ENCODE data around the gene DLEC1.

Gene DLEC1

DNA sequence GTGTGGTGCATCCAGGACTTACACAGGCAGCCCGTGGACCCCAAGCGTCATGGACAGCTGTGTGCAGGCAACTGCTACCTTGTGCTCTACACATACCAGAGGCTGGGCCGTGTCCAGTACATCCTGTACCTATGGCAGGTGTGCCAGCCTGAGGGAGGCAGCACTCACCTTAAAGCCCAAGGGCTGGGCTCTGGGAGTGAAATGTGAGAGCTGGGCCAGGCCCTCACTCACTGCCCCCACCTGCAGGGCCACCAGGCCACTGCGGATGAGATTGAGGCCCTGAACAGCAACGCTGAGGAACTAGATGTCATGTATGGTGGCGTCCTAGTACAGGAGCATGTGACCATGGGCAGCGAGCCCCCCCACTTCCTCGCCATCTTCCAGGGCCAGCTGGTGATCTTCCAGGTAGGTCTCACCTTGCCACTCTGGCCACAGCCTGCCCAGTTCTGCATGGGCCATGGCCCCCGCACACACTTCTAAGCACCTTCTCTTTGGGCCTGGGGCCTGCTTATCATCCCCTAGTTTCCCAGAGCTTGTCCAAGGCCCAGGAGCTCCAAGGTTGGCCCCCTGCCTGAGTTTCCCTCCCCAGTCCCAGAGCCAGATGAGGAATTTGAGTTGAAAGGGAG, 37.4 kb upstream of the DLEC1 start:
- DNase-seq (ENCODE audit: low spot score) = no peak

DNA sequence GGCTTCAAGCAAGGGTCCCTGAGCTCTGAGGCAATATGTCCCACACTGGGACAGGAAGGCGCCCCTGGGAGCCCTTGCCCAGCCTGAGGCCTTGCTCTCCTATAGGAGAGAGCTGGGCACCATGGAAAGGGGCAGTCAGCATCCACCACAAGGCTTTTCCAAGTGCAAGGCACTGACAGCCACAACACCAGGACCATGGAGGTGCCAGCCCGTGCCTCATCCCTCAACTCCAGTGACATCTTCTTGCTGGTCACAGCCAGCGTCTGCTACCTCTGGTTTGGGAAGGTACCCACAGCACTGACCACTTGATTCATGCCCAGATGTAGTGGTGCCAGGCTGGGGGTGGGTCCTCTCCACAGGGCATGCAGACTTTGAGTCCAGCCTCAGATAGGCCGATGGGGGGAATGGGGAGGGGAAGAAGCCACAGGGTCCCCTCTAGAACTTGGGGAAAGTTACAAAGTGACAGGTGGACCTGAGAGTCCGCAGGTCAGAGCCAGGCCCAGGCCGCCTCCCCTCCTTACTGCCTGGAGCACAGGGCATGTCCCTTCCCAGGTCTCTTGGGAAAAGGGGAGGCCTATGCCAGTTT, 36.6 kb upstream of the DLEC1 start:
- DNase-seq (ENCODE audit: low spot score) = no peak

DNA sequence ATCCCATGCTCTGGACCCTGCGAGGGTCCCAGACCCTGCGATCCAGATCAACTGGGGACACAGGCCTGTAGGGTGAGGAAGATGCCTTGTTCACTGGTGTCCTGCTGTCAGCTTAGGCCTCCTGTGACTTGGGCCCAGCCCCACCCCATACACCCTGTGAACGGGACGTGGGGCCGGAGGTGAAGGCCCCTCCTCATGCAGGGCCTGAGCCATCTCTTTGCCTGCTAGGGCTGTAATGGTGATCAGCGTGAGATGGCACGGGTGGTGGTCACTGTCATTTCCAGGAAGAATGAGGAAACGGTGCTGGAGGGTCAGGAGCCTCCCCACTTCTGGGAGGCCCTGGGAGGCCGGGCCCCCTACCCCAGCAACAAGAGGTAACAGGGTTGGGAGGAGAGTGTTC, 36.1 kb upstream of the DLEC1 start:
- no peak for DNase-seq (ENCODE audit: low spot score)

DNA sequence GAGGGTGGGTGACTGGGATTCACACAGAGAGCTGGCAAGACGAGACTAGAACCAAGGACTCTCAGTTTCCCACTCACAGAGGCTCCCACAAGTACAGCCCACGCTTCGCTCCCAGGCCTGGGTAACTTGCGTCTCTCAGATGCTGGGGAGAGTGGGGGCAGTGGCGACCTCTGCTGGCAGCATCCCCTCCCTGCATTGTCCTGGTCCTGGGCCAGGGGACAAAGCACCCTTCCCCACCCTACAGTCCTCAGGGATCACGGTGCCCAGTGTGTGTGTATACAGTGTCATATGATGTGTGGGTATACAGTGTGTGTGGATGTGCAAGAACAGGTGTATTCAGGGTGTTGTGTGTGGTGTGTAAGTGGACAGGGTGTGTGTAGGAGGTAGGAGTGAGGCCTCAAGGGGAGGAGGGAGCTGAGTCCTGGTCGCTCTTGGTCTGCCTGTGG, 35.6 kb upstream of the DLEC1 start:
- DNase-seq (ENCODE audit: low spot score) = peak; percentile 62

DNA sequence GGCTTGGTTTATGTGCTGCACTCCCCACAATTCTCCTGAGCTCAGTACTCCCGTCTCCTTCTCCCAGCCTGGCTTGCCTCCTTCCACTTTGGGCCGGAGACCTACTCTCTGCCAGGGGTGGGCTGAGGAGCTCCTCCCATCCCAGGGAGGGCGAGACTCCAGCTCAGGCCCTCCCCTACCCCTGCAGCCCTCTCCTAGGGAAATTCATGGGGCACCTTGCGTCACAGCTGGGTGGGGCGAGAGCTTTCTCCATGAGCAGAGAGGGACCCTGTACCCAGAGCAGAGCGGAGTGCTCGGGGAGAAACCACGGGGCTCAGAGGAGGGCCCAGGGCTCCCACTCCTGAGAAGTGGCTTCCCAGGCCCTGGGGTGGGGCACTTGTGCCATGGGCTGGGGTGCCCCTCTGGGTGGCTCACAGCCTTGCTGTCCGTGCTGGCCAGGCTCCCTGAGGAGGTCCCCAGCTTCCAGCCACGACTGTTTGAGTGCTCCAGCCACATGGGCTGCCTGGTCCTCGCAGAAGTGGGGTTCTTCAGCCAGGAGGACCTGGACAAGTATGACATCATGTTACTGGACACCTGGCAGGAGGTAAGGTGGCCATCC, 35.1 kb upstream of the DLEC1 start:
- DNase-seq (ENCODE audit: low spot score) = no peak

DNA sequence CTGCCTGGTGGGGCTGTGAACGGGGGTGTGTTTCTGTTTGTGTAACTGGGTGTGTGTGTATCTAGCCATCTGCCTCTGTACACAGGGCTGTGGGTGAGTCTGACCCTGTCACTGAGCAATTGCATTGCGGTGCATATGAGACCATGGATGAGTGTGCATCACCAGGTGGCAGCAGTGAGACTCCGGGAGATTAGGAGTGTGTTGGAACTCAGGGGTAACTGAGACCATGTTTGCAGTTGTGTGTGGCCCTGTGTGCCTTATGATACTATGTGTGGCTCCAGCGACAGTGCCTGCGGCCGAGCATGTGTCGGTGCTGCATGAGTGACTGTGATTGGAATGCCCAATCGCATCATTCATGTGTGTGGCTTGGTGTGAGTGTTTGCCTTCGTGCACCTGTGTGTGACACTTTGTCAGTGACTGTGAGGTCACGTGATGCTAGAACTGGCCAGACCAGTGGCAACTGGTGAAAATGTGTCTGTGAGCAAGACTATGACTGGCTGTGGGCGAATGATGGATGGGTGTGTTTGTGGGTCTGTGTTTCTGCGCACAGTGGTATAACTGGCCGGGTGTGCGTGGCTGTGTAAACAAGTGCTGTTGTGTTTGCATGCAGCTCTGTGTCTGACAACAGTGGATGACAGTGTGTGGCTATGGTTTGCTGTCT, 34.5 kb upstream of the DLEC1 start:
- DNase-seq (ENCODE audit: low spot score) = peak; percentile 78

DNA sequence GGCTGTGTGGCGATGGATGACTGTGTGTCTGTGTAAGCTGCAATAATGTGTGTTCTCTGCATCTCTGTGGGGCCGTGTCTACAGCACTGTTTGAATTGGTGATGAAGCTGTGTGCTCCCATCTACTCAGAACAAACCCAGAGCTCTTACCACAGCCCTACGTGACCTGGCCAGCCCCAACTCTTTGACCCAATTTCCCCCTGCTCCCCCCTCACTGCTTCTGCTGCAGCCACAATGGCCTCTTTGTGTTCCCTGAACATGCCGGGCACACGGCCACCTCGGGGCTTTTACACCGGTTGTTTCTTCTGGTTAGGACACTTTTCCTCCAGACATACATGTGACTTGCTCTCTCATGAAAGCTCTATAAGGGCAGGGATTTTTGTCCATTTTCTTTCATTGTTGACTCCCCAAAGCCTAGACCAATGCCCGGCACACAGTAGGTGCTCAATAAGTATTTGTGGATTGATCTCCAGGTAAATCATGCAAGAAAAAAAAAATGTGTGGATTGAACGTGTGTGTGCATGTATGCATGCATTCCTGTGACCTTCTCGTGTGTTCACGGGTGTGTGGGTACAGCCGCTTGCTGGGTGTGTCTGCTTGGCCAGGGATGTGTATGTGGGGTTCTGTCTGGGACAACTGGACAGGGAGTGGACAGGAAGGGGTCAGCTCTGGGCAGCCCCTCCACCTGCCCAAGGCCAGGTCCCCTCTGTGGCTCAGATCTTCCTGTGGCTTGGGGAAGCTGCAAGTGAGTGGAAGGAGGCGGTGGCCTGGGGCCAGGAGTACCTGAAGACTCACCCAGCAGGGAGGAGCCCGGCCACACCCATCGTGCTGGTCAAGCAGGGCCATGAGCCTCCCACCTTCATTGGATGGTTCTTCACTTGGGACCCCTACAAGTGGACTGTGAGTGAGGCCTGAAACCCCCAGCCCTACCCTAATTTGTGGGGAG, 33.7 kb upstream of the DLEC1 start:
- DNase-seq (ENCODE audit: low spot score) = no peak

DNA sequence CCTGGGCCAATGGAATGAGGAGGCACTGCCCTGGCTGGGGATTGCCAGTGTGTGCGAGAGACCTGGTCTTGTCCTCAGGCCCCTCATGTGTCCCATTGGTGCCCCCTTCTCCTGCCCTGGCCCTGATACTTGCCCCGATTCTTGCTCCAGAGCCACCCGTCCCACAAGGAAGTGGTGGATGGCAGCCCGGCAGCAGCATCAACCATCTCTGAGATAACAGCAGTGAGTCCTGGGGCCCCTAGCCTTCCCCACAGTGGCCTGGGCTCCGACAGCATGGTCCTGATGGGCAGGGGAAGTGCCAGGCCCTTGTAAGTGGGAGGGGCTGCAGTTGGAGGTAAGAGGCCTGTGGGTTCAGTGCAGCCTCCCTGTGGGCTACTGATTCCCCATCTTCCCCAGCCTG, 33.0 kb upstream of the DLEC1 start:
- no peak for DNase-seq (ENCODE audit: low spot score)

DNA sequence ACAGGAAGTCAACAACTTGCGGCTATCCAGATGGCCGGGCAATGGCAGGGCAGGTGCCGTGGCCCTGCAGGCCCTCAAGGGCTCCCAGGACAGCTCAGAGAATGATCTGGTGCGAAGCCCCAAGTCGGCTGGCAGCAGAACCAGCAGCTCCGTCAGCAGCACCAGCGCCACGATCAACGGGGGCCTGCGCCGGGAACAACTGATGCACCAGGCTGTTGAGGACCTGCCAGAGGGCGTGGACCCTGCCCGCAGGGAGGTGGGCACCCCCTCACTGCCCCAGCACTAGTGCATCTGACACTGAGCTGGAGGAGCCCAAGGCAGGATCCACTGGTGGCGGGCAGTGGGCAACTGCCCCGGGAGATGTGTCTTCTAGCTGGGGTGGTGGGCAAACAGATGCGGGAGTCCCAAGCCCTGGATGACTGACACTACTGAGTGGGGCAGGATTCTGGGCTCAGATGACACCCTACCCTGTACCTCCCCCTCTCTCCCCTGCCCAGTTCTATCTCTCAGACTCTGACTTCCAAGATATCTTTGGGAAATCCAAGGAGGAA, 32.5 kb upstream of the DLEC1 start:
- no peak for DNase-seq (ENCODE audit: low spot score)

DNA sequence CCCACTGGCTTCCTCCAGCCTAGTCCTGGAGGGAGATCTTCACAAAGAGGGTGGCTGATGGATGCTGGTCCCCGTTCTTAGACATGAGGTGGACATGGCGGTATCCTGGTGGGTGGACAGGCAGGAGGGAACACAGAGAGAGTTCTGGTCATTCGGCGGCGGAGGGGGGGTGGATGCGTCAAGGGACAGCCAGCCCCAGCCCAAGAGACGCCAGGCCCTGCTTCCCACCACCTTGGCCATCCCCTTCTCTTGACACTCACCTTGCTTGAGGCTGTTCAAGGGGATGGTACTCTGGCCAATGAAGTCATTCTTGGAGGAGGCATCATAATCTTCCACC, 31.3 kb upstream of the DLEC1 start:
- DNase-seq (ENCODE audit: low spot score) = no peak

DNA sequence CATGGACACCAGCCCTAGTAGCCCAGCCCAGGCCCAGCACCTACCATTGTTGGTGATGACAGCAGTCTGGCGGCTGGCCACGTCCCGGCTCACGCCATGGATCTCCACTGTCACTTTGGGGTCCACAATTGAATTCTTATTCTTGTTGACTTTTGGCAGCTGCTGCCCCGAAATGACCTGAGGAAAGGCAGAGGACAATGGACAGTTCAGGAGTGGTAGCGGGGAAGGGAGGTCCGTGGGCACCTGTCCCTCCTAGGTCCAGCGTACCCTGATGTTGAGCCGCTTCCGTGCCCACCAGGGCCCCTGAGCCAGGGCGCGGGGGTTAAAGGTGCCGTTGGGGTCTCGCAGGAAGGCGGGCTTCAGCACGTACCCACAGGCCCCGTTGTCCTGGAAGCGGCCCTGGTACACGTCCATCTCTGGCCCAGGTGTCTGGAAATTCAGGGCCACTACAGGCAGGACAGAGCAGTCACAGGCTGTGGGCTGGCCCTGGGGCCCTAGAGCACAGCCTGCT, 30.8 kb upstream of the DLEC1 start:
- no peak for DNase-seq (ENCODE audit: low spot score)

DNA sequence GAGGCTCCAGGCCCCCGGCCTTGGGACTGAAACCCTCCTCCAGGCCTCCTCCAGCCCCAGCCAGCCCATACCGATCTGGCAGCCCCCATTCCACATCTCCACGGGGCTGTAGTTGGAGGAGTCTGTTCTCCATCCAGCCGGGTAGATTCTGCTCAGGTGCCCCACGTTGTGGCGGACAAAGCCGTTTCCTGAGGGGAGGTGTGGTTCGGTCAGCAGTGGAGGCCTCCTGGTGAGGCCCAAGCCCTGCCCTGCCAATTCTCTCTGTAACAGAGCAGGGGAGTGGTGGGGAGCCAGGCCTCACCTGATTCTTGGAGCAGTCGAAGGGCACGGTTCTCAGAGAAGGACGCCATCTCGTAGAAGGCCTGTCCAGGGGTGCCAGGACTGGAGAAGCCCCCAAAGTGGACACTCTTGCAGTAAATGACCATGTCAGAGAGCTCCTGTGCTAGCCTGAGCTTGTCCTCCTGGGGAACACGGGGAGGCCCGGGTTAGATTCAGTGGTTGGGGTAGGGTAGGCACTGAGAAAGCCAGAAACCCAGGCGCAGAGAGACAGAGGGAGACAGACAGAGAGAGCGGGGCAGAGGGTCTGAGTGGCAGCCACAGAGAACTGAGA, 29.9 kb upstream of the DLEC1 start:
- DNase-seq (ENCODE audit: low spot score) = no peak

DNA sequence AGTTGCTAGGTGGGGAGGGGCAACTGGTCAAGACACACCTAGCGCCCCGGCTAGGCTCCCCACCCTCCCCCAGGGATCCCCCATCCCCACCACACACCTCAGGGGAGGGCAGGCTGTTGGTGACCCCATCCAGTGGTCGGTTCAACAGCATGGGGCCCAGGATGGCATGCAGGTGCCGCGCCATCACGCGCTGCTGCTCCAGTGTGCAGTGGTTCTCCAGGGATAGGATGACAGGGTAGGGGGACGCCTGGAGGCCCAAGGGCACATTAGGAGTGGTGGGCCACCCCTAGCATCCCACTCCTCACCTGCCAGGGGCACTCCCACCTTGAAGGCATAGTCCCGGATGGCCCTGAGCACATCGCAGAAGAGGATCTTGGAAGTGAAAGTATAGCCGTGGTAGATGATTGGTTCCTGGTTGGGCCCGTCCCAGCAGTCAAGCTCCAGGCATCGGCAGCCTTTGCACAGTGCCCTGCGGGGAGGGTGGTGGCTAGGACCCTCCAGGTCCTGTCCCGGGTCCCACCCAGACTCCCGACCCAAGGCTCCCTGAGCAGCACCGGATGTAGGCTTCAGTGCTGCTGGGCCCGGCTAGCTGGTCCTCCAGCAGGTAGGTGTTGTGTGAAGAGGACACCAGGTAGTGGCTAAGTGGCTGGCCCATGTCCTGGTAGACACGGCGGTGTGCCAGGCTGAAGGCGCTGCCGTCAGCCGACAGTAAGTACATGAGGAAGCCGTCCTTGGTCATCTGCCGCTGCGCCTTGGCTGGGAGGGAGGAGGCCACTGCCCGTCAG, 29.0 kb upstream of the DLEC1 start:
- no peak for DNase-seq (ENCODE audit: low spot score)

DNA sequence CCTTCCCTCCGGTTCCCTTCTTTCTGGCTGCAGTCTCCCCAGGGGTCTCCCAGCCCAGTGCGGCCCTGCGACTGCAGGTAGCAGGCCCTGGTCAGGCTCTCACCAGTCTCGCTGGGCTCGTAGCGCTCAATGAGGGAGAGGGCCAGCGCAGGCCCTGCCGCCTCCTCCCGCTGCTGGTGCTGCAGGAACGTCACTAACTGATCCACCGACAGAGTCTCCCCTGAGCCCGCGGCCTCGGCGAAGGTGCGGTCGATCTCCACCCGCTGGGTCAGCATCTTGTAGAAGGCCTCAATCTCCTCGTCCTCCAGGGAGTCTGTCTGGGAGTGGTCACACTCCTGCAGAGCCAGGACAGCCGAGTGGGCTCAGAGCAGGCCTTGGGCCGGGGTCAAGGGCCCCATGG, 27.9 kb upstream of the DLEC1 start:
- DNase-seq (ENCODE audit: low spot score) = no peak

DNA sequence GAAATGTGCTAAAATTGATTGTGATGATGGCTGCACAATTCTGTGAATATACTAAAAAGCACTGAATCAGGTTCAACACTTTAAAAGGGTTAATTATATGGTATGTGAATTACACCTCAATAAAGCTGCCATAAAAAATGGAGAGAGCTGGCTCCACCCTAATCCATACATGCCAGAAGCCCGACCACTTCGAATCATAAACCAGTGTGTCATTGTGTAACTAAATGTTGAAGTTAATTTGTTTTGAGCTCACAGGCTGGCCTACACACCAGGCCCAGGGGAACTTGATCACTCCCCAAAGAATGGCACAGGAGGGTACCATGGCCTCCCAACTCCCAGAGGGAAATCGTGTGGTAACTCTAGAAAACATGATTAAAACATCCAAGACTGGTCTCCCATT, 23.5 kb upstream of the DLEC1 start:
- DNase-seq (ENCODE audit: low spot score) = no peak

DNA sequence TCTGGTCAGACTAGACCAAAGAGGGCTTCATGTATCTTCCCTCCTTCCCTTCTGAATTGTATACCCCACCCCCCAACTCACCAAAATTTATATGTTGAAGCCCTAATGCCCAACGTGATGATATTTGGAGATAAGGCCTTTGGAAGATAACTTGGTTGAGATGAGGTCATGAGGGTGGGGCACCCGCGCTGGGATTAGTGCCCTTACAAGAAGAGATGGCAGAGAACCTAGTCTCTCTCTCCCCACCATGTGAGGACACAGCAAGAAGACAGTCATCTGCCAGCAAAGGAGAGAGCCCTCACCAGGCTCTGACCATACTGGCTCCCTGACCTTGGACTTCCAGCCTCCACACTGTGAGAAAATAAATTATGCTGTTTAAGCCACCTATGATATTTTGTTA, 23.0 kb upstream of the DLEC1 start:
- no peak for DNase-seq (ENCODE audit: low spot score)

DNA sequence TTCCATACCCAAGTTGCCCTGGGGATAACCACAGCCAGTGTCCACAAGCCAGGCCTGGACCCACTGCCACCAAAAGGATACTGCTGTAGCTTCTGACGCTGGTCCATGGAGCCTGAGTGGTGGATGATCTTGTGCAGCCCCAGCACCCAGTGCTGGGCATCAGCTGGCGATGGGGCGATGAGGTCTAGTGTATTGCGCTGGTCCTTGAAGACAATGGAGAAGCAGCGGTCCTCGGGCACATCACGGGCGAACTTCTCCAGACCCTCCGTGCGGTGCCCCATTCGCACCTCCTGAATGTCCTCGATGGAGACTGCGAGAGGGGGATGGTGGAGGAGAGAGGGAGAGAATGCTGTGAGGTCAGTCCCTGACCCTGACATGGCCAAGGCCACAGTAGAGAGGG, 22.6 kb upstream of the DLEC1 start:
- DNase-seq (ENCODE audit: low spot score) = no peak

DNA sequence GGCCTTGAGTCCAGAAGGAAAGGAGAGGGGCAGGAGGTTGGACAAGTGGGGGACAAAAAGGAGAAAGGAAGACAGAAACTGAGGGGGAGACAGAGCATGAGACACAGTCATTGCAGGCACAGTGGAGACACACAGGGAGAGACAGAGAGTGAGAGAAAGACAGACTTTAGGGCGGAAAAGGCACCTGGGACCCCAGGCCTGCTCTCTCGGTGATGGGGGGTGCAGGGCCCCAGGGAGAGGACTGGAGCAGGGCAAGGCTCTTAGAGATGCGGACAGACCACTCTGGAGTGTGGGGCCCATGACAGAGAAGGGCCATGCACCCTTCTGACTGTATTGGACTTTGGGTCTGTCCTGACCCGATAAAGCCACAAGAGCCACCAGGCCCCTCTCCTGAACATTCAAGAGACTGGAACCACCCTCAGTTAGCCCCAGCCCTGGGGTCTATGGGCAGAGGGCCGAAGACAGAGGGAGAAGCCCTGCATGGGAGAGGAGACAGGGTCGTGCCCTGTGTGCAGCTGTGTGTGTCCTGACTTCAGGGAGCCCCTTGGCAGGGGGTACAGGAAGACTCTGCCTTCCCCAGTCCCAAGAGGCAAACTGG, 22.1 kb upstream of the DLEC1 start:
- no peak for DNase-seq (ENCODE audit: low spot score)

DNA sequence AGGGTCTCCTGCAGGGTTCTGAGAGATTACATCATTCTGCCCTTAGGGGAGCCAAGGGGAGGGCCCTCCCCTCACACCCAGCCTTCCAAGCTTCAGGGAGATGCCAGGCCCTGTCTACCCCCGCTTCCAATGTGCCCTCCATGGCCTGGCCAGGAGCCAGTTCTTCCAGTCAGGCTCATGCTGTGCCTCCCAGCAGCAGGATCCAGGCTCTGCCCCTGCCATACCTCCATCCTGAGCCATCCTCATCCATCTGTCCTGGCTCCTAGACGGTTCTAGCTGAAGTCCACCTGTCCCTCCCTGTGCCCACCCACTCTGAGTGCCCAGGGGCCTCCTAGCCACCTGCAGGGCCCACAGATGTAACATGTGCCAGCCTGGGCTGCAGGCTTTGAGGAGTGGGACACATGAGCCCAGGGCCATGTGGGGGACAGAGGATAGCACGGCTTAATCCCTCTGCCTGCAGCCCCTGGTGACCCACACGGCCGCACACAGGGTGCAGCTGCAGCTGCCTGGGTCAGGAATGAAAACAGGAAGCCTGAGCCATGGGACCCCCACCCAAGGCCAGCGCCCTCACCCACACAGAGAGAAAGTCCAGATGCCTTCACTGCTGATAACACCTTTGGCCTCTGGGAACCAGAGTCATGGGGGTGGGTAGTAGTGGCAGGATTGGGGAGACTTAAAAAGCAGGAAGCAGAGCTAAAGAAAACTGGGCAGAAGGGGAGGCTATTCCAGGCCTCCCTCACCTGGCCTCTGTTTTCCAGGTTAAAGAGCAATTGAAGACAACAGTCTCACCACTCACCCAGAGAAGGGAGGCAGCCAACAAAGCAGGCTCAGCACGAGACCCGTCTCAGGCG, 21.3 kb upstream of the DLEC1 start:
- no peak for DNase-seq (ENCODE audit: low spot score)

Data from AG08395 (cell line).